ENCODE results near the gene NVL. TPM values are rescaled to one million over a fixed set of nuclear protein-coding genes. Genes with fewer than 3 reads are reported as not detected.

NVL gene
- total and polyA plus RNA-seq, 2 of the 8 experiments (the other 6 are each of a cell fraction or from before 2014, with no cell fraction given): 22.7 to 45.8 TPM

DNA sequence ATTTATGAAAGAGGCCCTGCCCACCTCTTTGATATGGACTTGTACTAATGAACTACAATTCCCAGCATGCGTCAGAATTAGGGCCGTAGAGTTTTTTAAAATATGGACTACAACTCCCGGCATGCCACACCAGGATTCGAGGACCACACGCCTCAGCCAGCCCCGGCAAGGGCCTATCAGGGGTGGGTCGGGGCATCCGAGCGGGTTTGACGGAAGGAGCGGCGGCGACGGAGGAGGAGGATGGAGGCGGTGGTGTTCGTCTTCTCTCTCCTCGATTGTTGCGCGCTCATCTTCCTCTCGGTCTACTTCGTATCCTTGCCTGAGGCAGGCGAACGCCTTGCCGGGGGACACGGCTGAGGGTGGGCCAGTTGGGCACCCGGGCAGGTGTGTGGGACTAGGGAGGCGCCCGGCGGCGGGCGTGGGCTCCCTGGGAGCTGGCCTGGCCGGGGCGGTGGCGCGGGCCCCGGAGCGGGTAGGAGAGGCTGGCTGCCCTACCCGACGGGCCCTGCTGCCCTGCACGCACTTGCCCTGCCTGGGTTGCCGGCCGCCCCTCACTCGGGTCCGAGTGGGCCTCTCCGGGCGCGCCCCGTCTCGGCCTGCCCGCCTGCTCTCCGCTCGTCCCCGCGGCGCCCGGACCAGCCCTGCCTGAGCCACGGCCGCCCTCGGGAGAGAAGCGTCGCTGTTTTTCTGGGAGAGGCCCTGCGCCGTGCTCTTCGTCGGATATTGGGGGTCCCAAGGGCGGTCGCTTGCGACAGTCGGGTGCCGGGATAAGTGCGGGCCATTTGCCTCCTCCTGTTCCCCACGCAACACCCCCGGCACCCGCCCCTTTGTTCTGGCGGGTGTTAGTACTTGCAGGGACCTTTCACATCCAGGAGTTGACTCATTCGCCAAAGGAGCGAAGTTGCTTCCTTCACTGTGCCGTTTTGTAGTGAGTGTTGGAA is 27.0 kb upstream of the NVL start, which contains the start of gene CNIH4 (continued):
- TF ChIP-seq NRF1 (IDR thresholded peaks at IDR 0.05; ENCODE audit: low read depth, low read length) (no peak), GABPA (IDR thresholded peaks at IDR 0.05; ENCODE audit: borderline replicate concordance, insufficient read depth, low read length) (no peak), SIN3A (conservative IDR thresholded peaks at IDR 0.05 in 1 of 2, IDR thresholded peaks at IDR 0.05 in 1 of 2; ENCODE audit: low read depth in 1 of 2, low read length in 2 of 2) (peak in 1 of 2 experiments; percentile 91; a peak in 2 of 4 replicates), TAF1 (IDR thresholded peaks at IDR 0.05; ENCODE audit: low read depth, low read length) (peak; percentile 74; the same call in 1 of the 2 replicates), CREB1 (IDR thresholded peaks at IDR 0.05) (0 out of 2 replicates have a peak, but pooled peaks have one; percentile 33), SIRT6 (IDR thresholded peaks at IDR 0.05; ENCODE audit: low read length) (no peak), EP300 (IDR thresholded peaks at IDR 0.05; ENCODE audit: borderline replicate concordance in 1 of 2, low read depth in 2 of 2, low read length in 2 of 2) (no peak), CEBPB (IDR thresholded peaks at IDR 0.05; ENCODE audit: low read depth, low read length) (no peak), FOSL1 (IDR thresholded peaks at IDR 0.05; ENCODE audit: insufficient read depth, low read depth, low read length) (no peak), SAP30 (IDR thresholded peaks at IDR 0.05; ENCODE audit: insufficient read depth, insufficient replicate concordance, low read length) (peak; percentile 32), YY1 (IDR thresholded peaks at IDR 0.05; ENCODE audit: low read depth, low read length) (0 out of 2 replicates have a peak, but pooled peaks have one; percentile 21), HDAC2 (IDR thresholded peaks at IDR 0.05; ENCODE audit: borderline replicate concordance in 1 of 2, low read depth in 2 of 2, low read length in 2 of 2) (no peak; a peak in 1 of 4 replicates), JUN (IDR thresholded peaks at IDR 0.05; ENCODE audit: low read depth, low read length) (no peak), SP4 (IDR thresholded peaks at IDR 0.05; ENCODE audit: low read length) (no peak), NANOG (IDR thresholded peaks at IDR 0.05; ENCODE audit: insufficient read depth, low read depth, low read length, poor library complexity, severe bottlenecking) (no peak), TBP (IDR thresholded peaks at IDR 0.05; ENCODE audit: low read depth, low read length) (peak; percentile 80), RBBP5 (IDR thresholded peaks at IDR 0.05; ENCODE audit: borderline replicate concordance, low read depth, low read length) (0 out of 2 replicates have a peak, but pooled peaks have one; percentile 81), CHD2 (IDR thresholded peaks at IDR 0.05; ENCODE audit: low read length) (0 out of 2 replicates have a peak, but pooled peaks have one; percentile 42), CBX8 (IDR thresholded peaks at IDR 0.05; ENCODE audit: borderline replicate concordance, low read depth, low read length) (no peak), HDAC6 (IDR thresholded peaks at IDR 0.05; ENCODE audit: low read depth, low read length) (no peak)
- TF ChIP-seq, protein P1, sequence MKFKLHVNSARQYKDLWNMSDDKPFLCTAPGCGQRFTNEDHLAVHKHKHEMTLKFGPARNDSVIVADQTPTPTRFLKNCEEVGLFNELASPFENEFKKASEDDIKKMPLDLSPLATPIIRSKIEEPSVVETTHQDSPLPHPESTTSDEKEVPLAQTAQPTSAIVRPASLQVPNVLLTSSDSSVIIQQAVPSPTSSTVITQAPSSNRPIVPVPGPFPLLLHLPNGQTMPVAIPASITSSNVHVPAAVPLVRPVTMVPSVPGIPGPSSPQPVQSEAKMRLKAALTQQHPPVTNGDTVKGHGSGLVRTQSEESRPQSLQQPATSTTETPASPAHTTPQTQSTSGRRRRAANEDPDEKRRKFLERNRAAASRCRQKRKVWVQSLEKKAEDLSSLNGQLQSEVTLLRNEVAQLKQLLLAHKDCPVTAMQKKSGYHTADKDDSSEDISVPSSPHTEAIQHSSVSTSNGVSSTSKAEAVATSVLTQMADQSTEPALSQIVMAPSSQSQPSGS (IDR thresholded peaks at IDR 0.05; ENCODE audit: low read length): no peak

Measured in H1 (cell line).